Testis (tissue), 2 donors: ENCODE results near the gene C13orf42.

Source experiments
- POLR2A ChIP-seq: fragments of 450-650 bp; IDR thresholded peaks from one replicate; pipeline ENCODE4 v1.6.1; 2017; ENCODE audit warnings: antibody characterized with exemption, mild to moderate bottlenecking, moderate library complexity
- TF ChIP-seq, protein P1 (sequence below), 3 experiments: fragments of 450-650 bp in 2 of 3; fragments of 200-600 bp in 1 of 3; sonication (generic) in 1 of 3; IDR thresholded peaks; one replicate each; pipeline ENCODE4 v1.5.1; 2016 to 2019; ENCODE audit warnings: antibody characterized with exemption in 3 of 3, mild to moderate bottlenecking in 2 of 3, moderate library complexity in 1 of 3

DNA sequence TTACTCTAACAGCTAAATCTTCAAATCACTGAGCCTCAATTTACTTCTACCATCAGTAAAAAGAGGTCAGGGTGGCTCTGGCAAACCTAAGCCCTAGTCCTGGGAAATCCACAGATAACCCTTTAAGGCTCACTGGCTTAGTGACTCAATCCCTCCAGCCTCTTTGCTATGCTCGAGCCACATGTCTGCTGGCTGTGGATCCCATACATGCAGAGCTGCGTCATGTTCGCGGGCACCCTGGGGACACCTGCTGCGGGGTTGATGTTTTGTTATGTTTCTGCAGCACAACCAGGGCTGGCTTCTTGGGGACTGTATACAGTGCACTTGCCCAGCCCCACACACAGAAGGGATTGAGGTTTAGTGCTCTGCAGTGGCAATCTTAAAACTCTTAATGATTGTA, 41.6 kb upstream of the C13orf42 start:
- TF ChIP-seq POLR2A = no peak
- TF ChIP-seq, protein P1, sequence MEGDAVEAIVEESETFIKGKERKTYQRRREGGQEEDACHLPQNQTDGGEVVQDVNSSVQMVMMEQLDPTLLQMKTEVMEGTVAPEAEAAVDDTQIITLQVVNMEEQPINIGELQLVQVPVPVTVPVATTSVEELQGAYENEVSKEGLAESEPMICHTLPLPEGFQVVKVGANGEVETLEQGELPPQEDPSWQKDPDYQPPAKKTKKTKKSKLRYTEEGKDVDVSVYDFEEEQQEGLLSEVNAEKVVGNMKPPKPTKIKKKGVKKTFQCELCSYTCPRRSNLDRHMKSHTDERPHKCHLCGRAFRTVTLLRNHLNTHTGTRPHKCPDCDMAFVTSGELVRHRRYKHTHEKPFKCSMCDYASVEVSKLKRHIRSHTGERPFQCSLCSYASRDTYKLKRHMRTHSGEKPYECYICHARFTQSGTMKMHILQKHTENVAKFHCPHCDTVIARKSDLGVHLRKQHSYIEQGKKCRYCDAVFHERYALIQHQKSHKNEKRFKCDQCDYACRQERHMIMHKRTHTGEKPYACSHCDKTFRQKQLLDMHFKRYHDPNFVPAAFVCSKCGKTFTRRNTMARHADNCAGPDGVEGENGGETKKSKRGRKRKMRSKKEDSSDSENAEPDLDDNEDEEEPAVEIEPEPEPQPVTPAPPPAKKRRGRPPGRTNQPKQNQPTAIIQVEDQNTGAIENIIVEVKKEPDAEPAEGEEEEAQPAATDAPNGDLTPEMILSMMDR (IDR thresholded peaks at IDR 0.05) = no peak
